GM23248 (cell line): Measurements from ENCODE around the gene MMP17. TPM values are rescaled to one million over a fixed set of nuclear protein-coding genes. Genes with fewer than 3 reads are reported as not detected.

Experiments
- DNase-seq: peaks from one replicate; pipeline ENCODE4 v3.0.0-alpha.2; 2015
- H2AFZ ChIP-seq: fragments of 200-600 bp; sonication (generic); 2 replicates; pipeline ENCODE4 v1.6.1; 2016; ENCODE audit warnings: antibody characterized with exemption
- H3F3A ChIP-seq: fragments of 200-600 bp; sonication (generic); 2 replicates; pipeline ENCODE4 v1.6.1; 2016; ENCODE audit warnings: mild to moderate bottlenecking, antibody characterized with exemption, mixed run types; ENCODE audit not compliant: insufficient read depth
- H3K27ac ChIP-seq: fragments of 200-600 bp; sonication (generic); 2 replicates; pipeline ENCODE4 v1.5.1; 2016; ENCODE audit warnings: mild to moderate bottlenecking
- H3K27me3 ChIP-seq: fragments of 200-600 bp; sonication (generic); replicated peaks from 2 replicates; pipeline ENCODE4 v1.6.1; 2016; ENCODE audit warnings: mild to moderate bottlenecking; ENCODE audit not compliant: insufficient read depth
- H3K36me3 ChIP-seq: fragments of 200-600 bp; sonication (generic); 2 replicates; pipeline ENCODE4 v1.6.1; 2016; ENCODE audit warnings: low read depth, mild to moderate bottlenecking
- H3K4me1 ChIP-seq: fragments of 200-600 bp; sonication (generic); 2 replicates; pipeline ENCODE4 v1.6.1; 2016; ENCODE audit warnings: mild to moderate bottlenecking; ENCODE audit not compliant: insufficient read depth
- H3K4me2 ChIP-seq: fragments of 200-600 bp; sonication (generic); one replicate; pipeline ENCODE4 v1.6.1; 2016; ENCODE audit warnings: mild to moderate bottlenecking; ENCODE audit not compliant: unreplicated experiment
- H3K4me3 ChIP-seq: fragments of 200-600 bp; sonication (generic); 2 replicates; pipeline ENCODE4 v1.5.1; 2016; ENCODE audit warnings: mild to moderate bottlenecking
- H3K79me2 ChIP-seq: fragments of 200-600 bp; sonication (generic); 2 replicates; pipeline ENCODE4 v1.6.1; 2016; ENCODE audit warnings: mild to moderate bottlenecking; ENCODE audit not compliant: insufficient read depth
- H3K9ac ChIP-seq: fragments of 200-600 bp; sonication (generic); 2 replicates; pipeline ENCODE4 v1.6.1; 2016; ENCODE audit warnings: mild to moderate bottlenecking
- H3K9me2 ChIP-seq: fragments of 200-600 bp; sonication (generic); 2 replicates; pipeline ENCODE4 v1.6.1; 2016; ENCODE audit warnings: mixed run types, mild to moderate bottlenecking, moderate library complexity; ENCODE audit not compliant: insufficient read depth
- H3K9me3 ChIP-seq: fragments of 200-600 bp; sonication (generic); one replicate; pipeline ENCODE4 v1.6.1; 2017; ENCODE audit warnings: low read depth
- H4K20me1 ChIP-seq: fragments of 200-600 bp; sonication (generic); 2 replicates; pipeline ENCODE4 v1.6.0; 2016; ENCODE audit not compliant: insufficient read depth
- EZH2 ChIP-seq: fragments of 200-600 bp; sonication (generic); IDR thresholded peaks from 2 replicates; pipeline ENCODE4 v1.6.1; 2018; ENCODE audit warnings: antibody characterized with exemption, mild to moderate bottlenecking; ENCODE audit not compliant: insufficient read depth, poor library complexity, severe bottlenecking
- EZH2phosphoT487 ChIP-seq: fragments of 200-600 bp; sonication (generic); IDR thresholded peaks from 2 replicates; pipeline ENCODE4 v1.6.1; 2018; ENCODE audit warnings: antibody characterized with exemption, moderate library complexity, mild to moderate bottlenecking, low read depth; ENCODE audit not compliant: insufficient read depth
- WGBS, 2 experiments: methylation state at CpG; one replicate each; pipeline ENCODE4 v1.1.6; 2015 to 2017; ENCODE audit warnings: low lambda C conversion rate in 2 of 2, low coverage in 1 of 2; ENCODE audit errors: missing lambda C conversion rate in 2 of 2; 5-methylcytosine and 5-hydroxymethylcytosine counted together
- in situ Hi-C: fragments of 300-500 bp; cut with MboI; formaldehyde crosslinking; loops from 2 replicates; pipeline ENCODE4 v1.15.0; 2020
- polyA plus RNA-seq: library from polyadenylated mRNA; unstranded; fragments of >200 nt; fragmentation: Nextera tagmentation; extraction: Ambion mirVana; gene quantifications from 2 replicates; pipeline ENCODE4 v1.2.1, GENCODE V29; 2016
- total RNA-seq: library from RNA; depleted of rRNA; stranded (reverse); fragments of >200 nt; shearing (Covaris generic); gene quantifications from 2 replicates; pipeline ENCODE4 v1.2.3, GENCODE V29; 2014

Gene MMP17
- total and polyA plus RNA-seq, 2 experiments from 2014 or later = 10.1 to 52.1 TPM

DNA sequence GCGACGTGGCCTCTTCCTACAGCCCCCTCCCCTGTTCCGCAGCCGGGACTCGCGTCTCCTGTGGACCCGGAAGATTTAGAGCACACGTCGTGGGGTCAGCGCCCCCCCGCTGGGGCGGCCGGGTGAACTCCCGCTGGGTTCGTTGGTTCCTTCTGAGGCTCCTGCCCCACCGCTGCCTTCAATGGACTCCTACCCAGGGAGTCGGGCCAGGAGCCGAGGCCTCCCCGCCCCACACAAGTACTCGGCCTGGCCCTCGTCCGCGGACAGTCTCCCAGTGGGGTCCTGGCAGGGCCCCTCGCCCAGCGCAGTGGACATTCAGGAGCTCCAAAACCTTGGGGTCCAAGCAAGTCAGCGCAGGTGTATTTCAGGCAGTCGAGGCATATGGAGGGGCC lies 1.2 kb downstream of the MMP17 start:
- 7% methylated on average over 25 to 27 of the region's 27 CpGs for WGBS, 2 experiments
- Histone ChIP-seq H3K9me3 (no peaks in the 10 kb centered on the region), H3K4me2 (peak overlapping the region; percentile 80), H4K20me1 (no peaks in the 10 kb centered on the region), H3F3A (peaks cover 16% of the 10 kb centered on the region), H3K27ac (peak overlapping the region; percentile 6; the same call in 1 of the 2 replicates), H3K27me3 (no peaks in the 10 kb centered on the region), H3K36me3 (no peaks in the 10 kb centered on the region), H3K4me1 (peaks cover 9% of the 10 kb centered on the region; the same call in 1 of the 2 replicates), H2AFZ (peak overlapping the region; percentile 64), H3K9ac (peak overlapping the region; percentile 73), H3K9me2 (no peaks in the 10 kb centered on the region), H3K4me3 (peak overlapping the region; percentile 74), H3K79me2 (peaks cover 28% of the 10 kb centered on the region)
- TF ChIP-seq EZH2 = no peak
- no peak for TF ChIP-seq EZH2phosphoT487
- in situ Hi-C loops = no loop called here
- peak; percentile 67 for DNase-seq

DNA sequence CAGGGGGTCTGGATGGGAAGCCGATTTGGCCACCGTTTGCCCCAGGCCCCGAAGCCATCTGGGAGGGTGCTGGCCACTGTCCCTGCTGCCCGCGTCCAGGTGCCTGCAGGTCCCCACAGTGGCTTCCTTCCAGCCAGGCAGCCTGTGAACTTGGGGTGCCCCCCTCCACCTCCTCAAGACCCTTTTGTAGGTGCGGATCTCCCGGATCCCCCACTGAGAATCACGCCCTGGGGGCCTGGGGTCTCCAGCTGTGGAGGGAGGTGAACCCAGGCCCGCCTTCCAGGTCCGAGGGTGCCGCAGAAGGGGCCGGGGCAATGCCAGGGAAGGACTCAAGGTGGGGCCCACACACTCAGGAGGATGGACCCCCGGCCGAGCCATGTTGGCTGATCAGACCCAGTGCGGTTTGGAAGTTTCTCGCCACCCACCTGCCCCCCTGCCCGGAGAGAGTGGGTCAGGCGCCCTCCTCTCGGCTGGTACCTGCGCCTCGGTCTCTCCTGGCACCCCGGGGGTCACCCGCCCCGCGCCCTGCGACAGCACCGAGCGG lies 1.7 kb downstream of the MMP17 start:
- no peak for TF ChIP-seq EZH2phosphoT487
- no peak for TF ChIP-seq EZH2
- Histone ChIP-seq H3K4me2 (peak overlapping the region; percentile 80), H4K20me1 (no peaks in the 10 kb centered on the region), H3K9ac (peak overlapping the region; percentile 73), H3K27me3 (no peaks in the 10 kb centered on the region), H3K36me3 (no peaks in the 10 kb centered on the region), H3K9me3 (no peaks in the 10 kb centered on the region), H2AFZ (peak overlapping the region; percentile 64), H3K27ac (peak overlapping the region; percentile 74; the same call in 1 of the 2 replicates), H3K9me2 (no peaks in the 10 kb centered on the region), H3K79me2 (peaks cover 28% of the 10 kb centered on the region), H3F3A (peaks cover 16% of the 10 kb centered on the region), H3K4me3 (peak overlapping the region; percentile 74), H3K4me1 (peaks cover 7% of the 10 kb centered on the region; the same call in 1 of the 2 replicates)
- in situ Hi-C loops = no loop called here
- WGBS, 2 experiments = 17 to 27% methylated on average over 20 to 21 of the region's 28 CpGs
- peak; percentile 31 for DNase-seq

DNA sequence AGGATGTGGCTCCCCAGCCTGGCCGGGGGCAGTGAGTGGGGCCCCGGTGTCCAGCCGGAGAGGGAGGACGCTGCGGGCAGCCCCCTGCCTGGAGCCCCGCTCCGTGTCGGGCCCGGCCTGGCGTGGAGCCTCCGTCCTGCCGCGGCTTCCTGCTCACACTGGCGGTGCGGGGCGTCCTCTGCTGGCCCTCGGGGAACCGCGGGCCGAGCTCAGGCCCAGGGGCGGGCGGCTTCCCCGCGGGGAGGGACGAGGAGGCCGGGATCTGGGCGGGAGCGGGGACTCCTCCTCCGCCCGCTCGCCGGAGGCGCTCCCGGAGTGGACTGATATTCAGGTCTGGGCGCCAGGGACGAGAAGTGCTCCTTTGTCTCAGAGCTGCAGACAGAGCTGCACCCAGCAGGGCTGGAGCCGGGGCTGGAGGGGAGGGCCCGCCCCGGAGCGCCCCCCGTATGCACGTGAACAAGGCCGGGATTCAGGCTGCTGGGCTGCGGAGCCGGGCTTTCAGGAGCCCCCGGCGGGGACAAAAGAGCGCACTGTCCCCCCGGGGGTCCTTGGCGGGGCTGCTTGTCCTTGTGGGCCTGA lies 2.2 kb downstream of the MMP17 start:
- Histone ChIP-seq H3K36me3 (no peaks in the 10 kb centered on the region), H3K4me2 (peak overlapping the region; percentile 80), H3K4me1 (peaks cover 3% of the 10 kb centered on the region; the same call in 1 of the 2 replicates), H3K79me2 (peaks cover 28% of the 10 kb centered on the region), H3K9me2 (no peaks in the 10 kb centered on the region), H3K9me3 (no peaks in the 10 kb centered on the region), H3K27me3 (no peaks in the 10 kb centered on the region), H3K4me3 (peak overlapping the region; percentile 74), H4K20me1 (no peaks in the 10 kb centered on the region), H3F3A (peaks cover 15% of the 10 kb centered on the region), H3K27ac (peak overlapping the region; percentile 74), H2AFZ (peak overlapping the region; percentile 64), H3K9ac (peak overlapping the region; percentile 73)
- TF ChIP-seq EZH2 (no peak), EZH2phosphoT487 (no peak)
- DNase-seq = peak; percentile 97
- WGBS, 2 experiments = 1 to 3% methylated on average over 27 to 42 of the region's 50 CpGs
- in situ Hi-C loops = no loop called here

DNA sequence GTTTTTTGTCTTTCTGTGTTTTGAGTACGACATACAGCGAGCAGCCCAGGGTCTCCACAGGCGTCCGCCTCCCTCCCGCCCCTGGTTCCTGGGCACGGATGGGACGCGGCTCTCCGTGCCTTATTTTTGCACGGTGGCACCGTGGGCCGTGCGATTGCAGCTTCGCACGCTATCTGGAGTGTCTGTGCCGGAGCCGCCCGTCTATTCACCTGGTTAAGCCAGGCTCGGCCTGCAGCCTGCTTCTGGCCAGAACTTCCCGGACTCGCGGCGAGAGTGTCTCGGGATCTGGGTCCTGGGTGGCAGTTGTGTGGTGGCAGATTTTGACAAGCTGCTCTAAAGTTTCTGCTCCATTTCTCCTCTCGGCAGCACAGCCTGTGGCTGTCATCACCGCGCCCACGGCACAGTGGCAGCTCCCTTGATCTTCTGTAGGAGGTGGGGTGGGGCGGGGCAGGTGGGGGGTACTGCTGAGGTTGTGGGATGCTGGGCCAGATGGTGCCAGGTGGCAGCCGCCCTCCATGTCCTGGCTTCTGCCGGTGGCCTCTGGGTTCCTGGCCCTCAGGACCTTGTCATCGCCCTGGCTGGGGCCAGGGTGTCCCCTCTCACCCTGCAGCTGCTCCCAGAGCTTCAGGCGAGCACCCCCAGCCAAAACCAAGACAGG lies 2.9 kb downstream of the MMP17 start:
- H3K9ac ChIP-seq = peak overlapping the region; percentile 73
- peak overlapping the region; percentile 74 for H3K27ac ChIP-seq

More for the DNA sequence above, 2.9 kb downstream of the MMP17 start:
- Histone ChIP-seq H3K4me2 (peak overlapping the region; percentile 80), H3K9me3 (no peaks in the 10 kb centered on the region), H3K4me1 (no peaks in the 10 kb centered on the region), H3K79me2 (peaks cover 28% of the 10 kb centered on the region), H3K4me3 (peak overlapping the region; percentile 74), H3K27me3 (no peaks in the 10 kb centered on the region), H2AFZ (peak overlapping the region; percentile 63), H4K20me1 (no peaks in the 10 kb centered on the region), H3K36me3 (no peaks in the 10 kb centered on the region), H3K9me2 (no peaks in the 10 kb centered on the region), H3F3A (peaks cover 10% of the 10 kb centered on the region; the same call in 1 of the 2 replicates)
- in situ Hi-C loops = no loop called here
- no peak for TF ChIP-seq EZH2
- TF ChIP-seq EZH2phosphoT487 = no peak
- DNase-seq = peak; percentile 78
- WGBS, 2 experiments = 1% methylated on average over 26 to 33 of the region's 33 CpGs
